ENCODE results near the gene UMODL1.

Gene UMODL1

GRCh38 chr21:42153046-42153686 lies 82.0 kb downstream of the UMODL1 start:
- no peak for DNase-seq

GRCh38 chr21:42153746-42154145 lies 82.6 kb downstream of the UMODL1 start:
- no peak for DNase-seq

GRCh38 chr21:42154237-42155044 lies 83.3 kb downstream of the UMODL1 start:
- no peak for DNase-seq

- no peak for DNase-seq
Measured at GRCh38 chr21:42155045-42155855, 84.1 kb downstream of the UMODL1 start.

- DNase-seq = no peak
Measured at GRCh38 chr21:42156690-42157605, 85.8 kb downstream of the UMODL1 start.

- no peak for DNase-seq
Measured at GRCh38 chr21:42157606-42158310, 86.6 kb downstream of the UMODL1 start.

GRCh38 chr21:42158846-42159245 lies 87.7 kb downstream of the UMODL1 start:
- no peak for DNase-seq

- no peak for DNase-seq
Measured at GRCh38 chr21:42159560-42160110, 88.5 kb downstream of the UMODL1 start.

GRCh38 chr21:42160111-42160721 lies 89.1 kb downstream of the UMODL1 start:
- no peak for DNase-seq

- DNase-seq = no peak
Measured at GRCh38 chr21:42160765-42161164, 89.6 kb downstream of the UMODL1 start.

GRCh38 chr21:42161401-42161955 lies 90.4 kb downstream of the UMODL1 start:
- no peak for DNase-seq

GRCh38 chr21:42161956-42162681 lies 91.0 kb downstream of the UMODL1 start:
- DNase-seq = no peak

GRCh38 chr21:42162831-42163510 lies 91.9 kb downstream of the UMODL1 start:
- DNase-seq = no peak

- DNase-seq = no peak
Measured at GRCh38 chr21:42163511-42163863, 92.4 kb downstream of the UMODL1 start.

GRCh38 chr21:42164064-42164789 lies 93.1 kb downstream of the UMODL1 start:
- peak; percentile 62 to 70 for DNase-seq

- no peak for DNase-seq
Measured at GRCh38 chr21:42164818-42165217, 93.7 kb downstream of the UMODL1 start.

- no peak for DNase-seq
Measured at GRCh38 chr21:42165901-42166300, 94.8 kb downstream of the UMODL1 start.

GRCh38 chr21:42169758-42170157 lies 98.6 kb downstream of the UMODL1 start:
- DNase-seq = no peak
